Hepatocyte (in vitro differentiated cells): ENCODE data around the gene SPATA21. TPM values are rescaled to one million over a fixed set of nuclear protein-coding genes. Genes with fewer than 3 reads are reported as not detected.

ENCODE experiments used
- DNase-seq: peaks from one replicate; pipeline ENCODE4 v3.0.0-alpha.2; 2016; ENCODE audit warnings: low spot score
- H2AFZ ChIP-seq: fragments of 200-600 bp; sonication (generic); 2 replicates; pipeline ENCODE4 v1.6.0; 2016; ENCODE audit warnings: antibody characterized with exemption, mild to moderate bottlenecking
- H3K27ac ChIP-seq: fragments of 200-600 bp; sonication (generic); 2 replicates; pipeline ENCODE4 v1.5.1; 2016; ENCODE audit warnings: mild to moderate bottlenecking
- H3K27me3 ChIP-seq: fragments of 200-600 bp; sonication (generic); 2 replicates; pipeline ENCODE4 v1.6.1; 2016
- H3K36me3 ChIP-seq: fragments of 200-600 bp; sonication (generic); replicated peaks from 2 replicates; pipeline ENCODE4 v1.5.1; 2016; ENCODE audit warnings: low read depth; ENCODE audit not compliant: insufficient read depth
- H3K4me1 ChIP-seq: fragments of 200-600 bp; sonication (generic); 2 replicates; pipeline ENCODE4 v1.5.1; 2016; ENCODE audit warnings: mild to moderate bottlenecking, moderate library complexity; ENCODE audit not compliant: insufficient read depth
- H3K4me2 ChIP-seq: fragments of 200-600 bp; sonication (generic); 2 replicates; pipeline ENCODE4 v1.6.0; 2016
- H3K4me3 ChIP-seq: fragments of 200-600 bp; sonication (generic); 2 replicates; pipeline ENCODE4 v1.5.1; 2016; ENCODE audit warnings: mild to moderate bottlenecking
- H3K79me2 ChIP-seq: fragments of 200-600 bp; sonication (generic); 2 replicates; pipeline ENCODE4 v1.6.0; 2017; ENCODE audit warnings: mild to moderate bottlenecking
- H3K9me2 ChIP-seq: fragments of 200-600 bp; sonication (generic); replicated peaks from 2 replicates; pipeline ENCODE4 v1.6.0; 2017; ENCODE audit warnings: mild to moderate bottlenecking; ENCODE audit not compliant: insufficient read depth
- H3K9me3 ChIP-seq: fragments of 200-600 bp; sonication (generic); 2 replicates; pipeline ENCODE4 v1.5.1; 2016; ENCODE audit warnings: low read depth, mild to moderate bottlenecking
- H4K20me1 ChIP-seq: fragments of 200-600 bp; sonication (generic); 2 replicates; pipeline ENCODE4 v1.6.0; 2016; ENCODE audit warnings: mild to moderate bottlenecking; ENCODE audit not compliant: insufficient read depth, poor library complexity, severe bottlenecking
- EZH2 ChIP-seq: fragments of 200-600 bp; sonication (generic); IDR thresholded peaks from 2 replicates; pipeline ENCODE4 v1.6.1; 2016; ENCODE audit warnings: antibody characterized with exemption, mild to moderate bottlenecking, borderline replicate concordance
- EZH2phosphoT487 ChIP-seq: fragments of 200-600 bp; sonication (generic); IDR thresholded peaks from one replicate; pipeline ENCODE4 v1.6.1; 2018; ENCODE audit warnings: antibody characterized with exemption, mild to moderate bottlenecking, low read depth, moderate library complexity; ENCODE audit not compliant: unreplicated experiment, severe bottlenecking
- WGBS: methylation state at CpG from one replicate; pipeline ENCODE4 v1.1.6; 2016; ENCODE audit warnings: low lambda C conversion rate; ENCODE audit errors: missing lambda C conversion rate; 5-methylcytosine and 5-hydroxymethylcytosine counted together
- polyA plus RNA-seq: library from polyadenylated mRNA; unstranded; fragments of >200 nt; fragmentation: Nextera tagmentation; extraction: Ambion mirVana; gene quantifications from 2 replicates; pipeline ENCODE4 v1.2.1, GENCODE V29; 2016
- total RNA-seq: library from RNA; depleted of rRNA; stranded (reverse); fragments of >200 nt; gene quantifications from 2 replicates; pipeline ENCODE4 v1.2.3, GENCODE V29; 2014
- TF ChIP-seq, protein P1 (sequence below): fragments of 200-600 bp; sonication (generic); IDR thresholded peaks from 2 replicates; pipeline ENCODE4 v1.5.1; 2016; ENCODE audit warnings: antibody characterized with exemption, mild to moderate bottlenecking; ENCODE audit not compliant: poor library complexity

The SPATA21 gene
- total and polyA plus RNA-seq, 2 experiments from 2014 or later: 0.30 to 0.92 TPM

DNA sequence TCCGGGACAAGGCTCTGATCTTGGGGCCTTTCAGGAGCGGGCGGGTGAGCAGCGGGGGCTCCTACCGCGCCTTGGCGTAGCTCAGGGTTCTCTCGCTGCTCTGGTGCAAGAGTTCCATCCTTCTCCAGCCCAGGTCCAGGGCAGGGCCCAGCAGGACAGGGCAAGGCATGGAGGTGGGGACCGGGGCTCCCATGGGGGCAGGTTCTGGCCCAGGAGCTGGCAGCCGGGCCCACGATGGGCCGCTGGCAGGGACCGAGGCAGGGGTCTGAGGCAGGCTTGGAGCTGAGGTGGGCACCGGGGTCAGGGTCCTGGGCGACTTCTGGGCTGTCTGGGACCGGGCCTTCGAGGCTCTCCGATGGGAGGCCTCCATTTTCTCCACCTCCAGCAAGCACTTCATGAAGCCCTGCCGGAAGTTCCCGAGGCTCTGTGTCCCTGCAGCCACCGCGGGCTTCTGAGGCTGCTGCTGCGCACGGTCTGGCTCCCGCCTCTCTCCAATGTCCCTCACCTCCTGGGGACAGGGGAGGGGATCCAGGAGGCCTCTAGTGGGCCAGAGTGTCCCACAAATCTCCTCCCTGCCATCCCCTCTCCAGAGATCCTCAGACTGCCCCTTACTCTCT is 27.6 kb downstream of the SPATA21 start:
- H3K27me3 ChIP-seq: no peaks in the 10 kb centered on the region
- H4K20me1 ChIP-seq: no peaks in the 10 kb centered on the region
- TF ChIP-seq EZH2phosphoT487 (no peak), EZH2 (no peak)
- TF ChIP-seq, protein P1, sequence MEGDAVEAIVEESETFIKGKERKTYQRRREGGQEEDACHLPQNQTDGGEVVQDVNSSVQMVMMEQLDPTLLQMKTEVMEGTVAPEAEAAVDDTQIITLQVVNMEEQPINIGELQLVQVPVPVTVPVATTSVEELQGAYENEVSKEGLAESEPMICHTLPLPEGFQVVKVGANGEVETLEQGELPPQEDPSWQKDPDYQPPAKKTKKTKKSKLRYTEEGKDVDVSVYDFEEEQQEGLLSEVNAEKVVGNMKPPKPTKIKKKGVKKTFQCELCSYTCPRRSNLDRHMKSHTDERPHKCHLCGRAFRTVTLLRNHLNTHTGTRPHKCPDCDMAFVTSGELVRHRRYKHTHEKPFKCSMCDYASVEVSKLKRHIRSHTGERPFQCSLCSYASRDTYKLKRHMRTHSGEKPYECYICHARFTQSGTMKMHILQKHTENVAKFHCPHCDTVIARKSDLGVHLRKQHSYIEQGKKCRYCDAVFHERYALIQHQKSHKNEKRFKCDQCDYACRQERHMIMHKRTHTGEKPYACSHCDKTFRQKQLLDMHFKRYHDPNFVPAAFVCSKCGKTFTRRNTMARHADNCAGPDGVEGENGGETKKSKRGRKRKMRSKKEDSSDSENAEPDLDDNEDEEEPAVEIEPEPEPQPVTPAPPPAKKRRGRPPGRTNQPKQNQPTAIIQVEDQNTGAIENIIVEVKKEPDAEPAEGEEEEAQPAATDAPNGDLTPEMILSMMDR: no peak

DNA sequence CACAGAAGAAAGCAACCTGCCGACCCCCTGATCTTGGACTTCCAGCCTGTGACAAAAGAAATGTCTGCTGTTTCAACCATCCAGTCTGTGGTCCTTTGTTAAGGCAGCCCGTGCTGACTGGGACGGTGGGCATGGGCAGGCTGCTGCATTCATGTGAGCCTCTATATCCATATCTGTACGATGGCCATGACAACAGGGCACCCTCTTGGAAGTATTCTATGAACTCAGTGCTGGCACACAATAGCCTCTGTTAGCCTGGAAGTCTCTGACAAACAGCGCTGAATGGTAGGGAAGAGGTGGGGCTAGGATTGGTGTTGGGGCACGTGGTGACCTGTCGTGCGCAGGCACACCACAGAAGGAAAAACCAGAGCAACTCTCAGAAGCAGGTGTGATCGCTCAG is 30.4 kb downstream of the SPATA21 start:
- Histone ChIP-seq H3K36me3 (no peaks in the 10 kb centered on the region), H3K79me2 (no peaks in the 10 kb centered on the region), H3K27ac (no peak overlapping the region), H3K9me2 (no peaks in the 10 kb centered on the region), H3K4me1 (no peaks in the 10 kb centered on the region), H3K4me3 (no peak overlapping the region), H3K4me2 (no peak overlapping the region), H3K27me3 (no peaks in the 10 kb centered on the region), H3K9me3 (no peaks in the 10 kb centered on the region), H2AFZ (no peak overlapping the region), H4K20me1 (no peaks in the 10 kb centered on the region)
- DNase-seq: no peak
- TF ChIP-seq EZH2phosphoT487: no peak
- TF ChIP-seq, protein P1: no peak
- TF ChIP-seq EZH2: no peak
- WGBS: 94% methylated on average over 9 of the region's 9 CpGs

More for the DNA sequence above, 27.6 kb downstream of the SPATA21 start:
- no peak overlapping the region for H3K4me3 ChIP-seq
- no peak overlapping the region for H3K27ac ChIP-seq
- 92% methylated on average over 25 of the region's 25 CpGs for WGBS
- no peaks in the 10 kb centered on the region for H3K9me2 ChIP-seq
- H3K4me2 ChIP-seq: no peak overlapping the region
- no peak overlapping the region for H2AFZ ChIP-seq
- H3K79me2 ChIP-seq: no peaks in the 10 kb centered on the region
- H3K4me1 ChIP-seq: no peaks in the 10 kb centered on the region
- no peaks in the 10 kb centered on the region for H3K36me3 ChIP-seq
- no peak for DNase-seq
- H3K9me3 ChIP-seq: no peaks in the 10 kb centered on the region

DNA sequence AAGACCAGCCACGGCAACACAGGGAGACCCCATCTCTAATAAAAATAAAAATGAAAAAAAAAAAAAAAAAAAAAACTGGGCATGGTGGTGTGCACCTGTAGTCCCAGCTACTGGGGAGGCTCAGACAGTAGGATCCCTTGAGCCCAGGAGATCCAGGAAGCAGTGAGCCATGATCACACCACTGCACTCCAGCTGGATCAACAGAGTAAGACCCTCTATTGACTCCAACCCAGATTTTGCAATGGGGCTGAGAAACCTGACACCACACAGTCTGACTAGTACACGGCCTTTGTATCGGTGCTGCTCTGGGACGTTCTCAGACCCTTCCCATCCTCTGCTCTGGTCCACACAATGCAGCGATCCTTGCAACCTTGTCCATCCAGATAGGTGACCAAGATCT is 31.8 kb downstream of the SPATA21 start:
- H3K27ac ChIP-seq: no peak overlapping the region
- WGBS: 75% methylated on average over 5 of the region's 5 CpGs
- TF ChIP-seq EZH2: no peak
- TF ChIP-seq EZH2phosphoT487: no peak
- TF ChIP-seq, protein P1: no peak
- H3K4me2 ChIP-seq: no peak overlapping the region
- H2AFZ ChIP-seq: no peak overlapping the region
- H3K79me2 ChIP-seq: no peaks in the 10 kb centered on the region
- no peaks in the 10 kb centered on the region for H3K27me3 ChIP-seq
- H3K4me1 ChIP-seq: no peaks in the 10 kb centered on the region
- H3K9me2 ChIP-seq: no peaks in the 10 kb centered on the region
- no peak overlapping the region for H3K4me3 ChIP-seq
- no peaks in the 10 kb centered on the region for H4K20me1 ChIP-seq
- DNase-seq: no peak
- H3K9me3 ChIP-seq: no peaks in the 10 kb centered on the region
- H3K36me3 ChIP-seq: no peaks in the 10 kb centered on the region

DNA sequence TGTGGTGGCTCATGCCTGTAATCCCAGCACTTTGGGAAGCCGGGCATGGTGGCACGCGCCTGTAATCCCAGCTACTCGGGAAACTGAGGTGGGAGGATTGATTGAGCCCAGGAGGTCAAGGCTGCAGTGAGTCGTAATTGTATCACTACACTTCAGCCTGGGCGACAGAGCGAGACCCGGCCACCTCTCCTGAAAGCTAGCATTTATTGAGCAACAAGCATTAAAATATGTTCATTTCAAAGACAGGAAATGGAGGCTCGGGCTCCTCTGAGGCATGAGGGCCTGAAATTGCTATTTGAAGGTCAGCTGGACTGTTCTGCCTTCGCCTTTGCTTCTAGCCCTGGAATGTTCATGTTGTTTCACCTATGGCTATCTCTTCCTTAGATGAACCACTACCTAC is 34.5 kb downstream of the SPATA21 start:
- Histone ChIP-seq H3K9me2 (no peaks in the 10 kb centered on the region), H3K27ac (no peak overlapping the region), H3K4me1 (no peaks in the 10 kb centered on the region), H4K20me1 (no peaks in the 10 kb centered on the region), H3K4me2 (no peak overlapping the region), H3K4me3 (no peak overlapping the region), H3K79me2 (no peaks in the 10 kb centered on the region), H3K9me3 (no peaks in the 10 kb centered on the region), H2AFZ (no peak overlapping the region), H3K27me3 (no peaks in the 10 kb centered on the region), H3K36me3 (no peaks in the 10 kb centered on the region)
- TF ChIP-seq, protein P1: no peak
- no peak for TF ChIP-seq EZH2
- no peak for TF ChIP-seq EZH2phosphoT487
- WGBS: 88% methylated on average over 10 of the region's 10 CpGs
- no peak for DNase-seq
